HCT116 (cell line): ENCODE results near the gene SERAC1. TPM values are rescaled to one million over a fixed set of nuclear protein-coding genes. Genes with fewer than 3 reads are reported as not detected.

Experiments
- ATAC-seq: fragments of 200-7000 bp; cut with Tn5 transposase; 2 replicates; pipeline ENCODE4 v1.9.1; 2020; ENCODE audit warnings: mild to moderate bottlenecking, moderate library complexity
- BruUV-seq: library from RNA; stranded (reverse); fragments of 400-500 nt; replicated peaks from 2 replicates; lab custom pipeline; 2021; lab: Mats Ljungman, UMichigan
- CTCF ChIA-PET: fragments of 300-600 bp; sonication (Branson Sonifier 250); formaldehyde crosslinking; loops from one replicate; lab custom pipeline; 2021; ENCODE audit warnings: antibody characterized with exemption; lab: Charles Lee
- POLR2A ChIA-PET: fragments of 300-600, 350-600 bp; sonication (Branson Sonifier 250); formaldehyde crosslinking; loops from one replicate; lab custom pipeline; 2021; ENCODE audit warnings: antibody characterized with exemption; lab: Charles Lee
- RAD21 ChIA-PET, 2 experiments: fragments of 300-600 bp; sonication (Branson Sonifier 250); formaldehyde crosslinking; loops; one replicate each; lab custom pipeline; 2023; ENCODE audit warnings: low total read pairs in 2 of 2; ENCODE audit not compliant: uncharacterized antibody in 2 of 2, unreplicated experiment in 2 of 2, low non-redundant PET in 1 of 2; lab: Charles Lee
- DNase-seq: peaks from one replicate; pipeline ENCODE4 v3.0.0-alpha.2; 2010; ENCODE audit warnings: low read depth, low spot score
- H2AFZ ChIP-seq: fragments of 200-600 bp; shearing (Covaris generic), sonication (generic); 2 replicates; pipeline ENCODE4 v1.6.1; 2017; ENCODE audit warnings: low read depth, mixed run types, mixed read lengths, antibody characterized with exemption, low read length; ENCODE audit not compliant: poor library complexity, severe bottlenecking
- H3K27ac ChIP-seq: 2 replicates; pipeline ENCODE4 v1.5.1; 2012; ENCODE audit warnings: low read depth, low read length
- H3K27me3 ChIP-seq: fragments of 200-600 bp; sonication (generic); 2 replicates; pipeline ENCODE4 v1.6.1; 2016; ENCODE audit warnings: mixed run types, low read length, mixed read lengths; ENCODE audit not compliant: insufficient read depth
- H3K36me3 ChIP-seq, 2 experiments: fragments of 200-500 bp in 1 of 2; fragments of 200-600 bp in 1 of 2; sonication (Bioruptor generic) in 1 of 2; sonication (generic) in 1 of 2; 2 replicates each; pipeline versions ENCODE4 v1.5.1 to v1.6.1; 2014 to 2016; ENCODE audit warnings: low read length in 2 of 2, inconsistent platforms in 1 of 2, mixed read lengths in 1 of 2, mixed run types in 1 of 2; ENCODE audit not compliant: insufficient read depth in 2 of 2, control insufficient read depth in 1 of 2
- H3K4me1 ChIP-seq, 2 experiments: fragments of 200-600 bp in 1 of 2; sonication (generic) in 1 of 2; 2 replicates each; pipeline versions ENCODE4 v1.5.1 to v1.6.1; 2012 to 2017; ENCODE audit warnings: low read length in 2 of 2, inconsistent platforms in 1 of 2, mild to moderate bottlenecking in 1 of 2, mixed read lengths in 1 of 2, mixed run types in 1 of 2, moderate library complexity in 1 of 2; ENCODE audit not compliant: insufficient read depth in 2 of 2, control insufficient read depth in 1 of 2
- H3K4me2 ChIP-seq: fragments of 200-600 bp; sonication (generic); 2 replicates; pipeline ENCODE4 v1.6.1; 2017; ENCODE audit warnings: mixed run types, low read length, mixed read lengths
- H3K4me3 ChIP-seq, 2 experiments: fragments of 200-600 bp in 1 of 2; sonication (generic) in 1 of 2; replicated peaks in 1 of 2; 2 replicates each; pipeline ENCODE4 v1.5.1; 2011 to 2016; ENCODE audit warnings: low read length in 2 of 2, control low read depth in 1 of 2, low read depth in 1 of 2, mild to moderate bottlenecking in 1 of 2, mixed read lengths in 1 of 2, mixed run types in 1 of 2
- H3K79me2 ChIP-seq: fragments of 200-600 bp; sonication (generic); 2 replicates; pipeline ENCODE4 v1.6.1; 2017; ENCODE audit warnings: mild to moderate bottlenecking, mixed run types, low read length, moderate library complexity, mixed read lengths; ENCODE audit not compliant: insufficient read depth
- H3K9ac ChIP-seq: fragments of 200-600 bp; sonication (generic); 2 replicates; pipeline ENCODE4 v1.6.1; 2016; ENCODE audit warnings: low read length, mixed read lengths
- H3K9me2 ChIP-seq: fragments of 200-600 bp; sonication (generic), shearing (Covaris generic); 2 replicates; pipeline ENCODE4 v1.6.1; 2017; ENCODE audit warnings: mixed run types, mild to moderate bottlenecking, moderate library complexity; ENCODE audit not compliant: insufficient read depth
- H3K9me3 ChIP-seq, 2 experiments: fragments of 200-500 bp in 1 of 2; fragments of 200-600 bp in 1 of 2; sonication (Bioruptor generic) in 1 of 2; sonication (generic) in 1 of 2; 2 replicates each; pipeline ENCODE4 v1.6.1; 2014 to 2017; ENCODE audit warnings: low read length in 2 of 2, mixed read lengths in 2 of 2, inconsistent platforms in 1 of 2, low read depth in 1 of 2, mild to moderate bottlenecking in 1 of 2, mixed run types in 1 of 2, moderate library complexity in 1 of 2; ENCODE audit not compliant: control insufficient read depth in 1 of 2, insufficient read depth in 1 of 2
- H4K20me1 ChIP-seq: fragments of 200-600 bp; sonication (generic), shearing (Covaris generic); 2 replicates; pipeline ENCODE4 v1.6.1; 2017; ENCODE audit warnings: mixed run types, mild to moderate bottlenecking, moderate library complexity; ENCODE audit not compliant: insufficient read depth
- ATF3 ChIP-seq: IDR thresholded peaks from 2 replicates; pipeline ENCODE4 v1.6.1; 2012
- CBX3 ChIP-seq: IDR thresholded peaks from 2 replicates; pipeline ENCODE4 v1.6.1; 2012; ENCODE audit warnings: low read depth
- CEBPB ChIP-seq: IDR thresholded peaks from 2 replicates; pipeline ENCODE4 v1.6.1; 2012; ENCODE audit warnings: low read depth
- CTCF ChIP-seq, 3 experiments: fragments of 200-600 bp in 1 of 3; sonication (generic) in 1 of 3; IDR thresholded peaks in 2 of 3; conservative IDR thresholded peaks in 1 of 3; 2 replicates each; pipeline ENCODE4 v1.5.1; 2012 to 2017; ENCODE audit warnings: low read depth in 2 of 3, low read length in 2 of 3, antibody characterized with exemption in 1 of 3, borderline replicate concordance in 1 of 3, control low read depth in 1 of 3, mild to moderate bottlenecking in 1 of 3, mixed read lengths in 1 of 3, mixed run types in 1 of 3, moderate library complexity in 1 of 3; ENCODE audit not compliant: insufficient read depth in 1 of 3
- EGR1 ChIP-seq: IDR thresholded peaks from 2 replicates; pipeline ENCODE4 v1.6.1; 2012; ENCODE audit warnings: low read depth
- ELF1 ChIP-seq: IDR thresholded peaks from 2 replicates; pipeline ENCODE4 v1.6.1; 2012; ENCODE audit warnings: low read depth, borderline replicate concordance
- EZH2 ChIP-seq: fragments of 200-600 bp; sonication (generic); IDR thresholded peaks from 2 replicates; pipeline ENCODE4 v1.6.1; 2017; ENCODE audit warnings: antibody characterized with exemption, mixed run types
- EZH2phosphoT487 ChIP-seq: fragments of 200-600 bp; IDR thresholded peaks from 2 replicates; pipeline ENCODE4 v1.6.1; 2018; ENCODE audit warnings: antibody characterized with exemption, borderline replicate concordance
- JUND ChIP-seq: IDR thresholded peaks from 2 replicates; pipeline ENCODE4 v1.6.1; 2012
- MAX ChIP-seq: IDR thresholded peaks from 2 replicates; pipeline ENCODE4 v1.6.1; 2012
- POLR2A ChIP-seq: IDR thresholded peaks from 2 replicates; pipeline ENCODE4 v1.7.0; 2011; ENCODE audit warnings: borderline replicate concordance; ENCODE audit not compliant: insufficient read depth, insufficient read length; ENCODE audit errors: extremely low read depth
- RAD21 ChIP-seq: IDR thresholded peaks from 2 replicates; pipeline ENCODE4 v1.6.1; 2012; ENCODE audit warnings: low read depth, mild to moderate bottlenecking
- REST ChIP-seq: IDR thresholded peaks from 2 replicates; pipeline ENCODE4 v1.6.1; 2012; ENCODE audit warnings: low read depth
- SP1 ChIP-seq: IDR thresholded peaks from 2 replicates; pipeline ENCODE4 v1.6.1; 2012; ENCODE audit warnings: low read depth
- ZBTB33 ChIP-seq: IDR thresholded peaks from 2 replicates; pipeline ENCODE4 v1.6.1; 2011; ENCODE audit warnings: mild to moderate bottlenecking, low read length, moderate library complexity; ENCODE audit not compliant: insufficient replicate concordance; ENCODE audit errors: extremely low read depth
- ZFX ChIP-seq: fragments of 450-650 bp; IDR thresholded peaks from 2 replicates; pipeline ENCODE4 v1.6.1; 2017
- ZNF274 ChIP-seq: fragments of 200-500 bp; sonication (Bioruptor generic); IDR thresholded peaks from 2 replicates; pipeline ENCODE4 v1.6.1; 2014; ENCODE audit warnings: mild to moderate bottlenecking, low read depth, low read length, inconsistent platforms
- intact Hi-C: fragments of 100-400 bp; cut with micrococcal nuclease; formaldehyde crosslinking; loops from 2 replicates; pipeline ENCODE4 v1.10.0; 2022
- total RNA-seq: library from RNA; stranded (reverse); gene quantifications from one replicate; pipeline ENCODE4 v1.2.1, GENCODE V29; 2021; ENCODE audit not compliant: unreplicated experiment

Gene SERAC1
- total RNA-seq, 1 experiment from 2014 or later: 7.6 TPM

GRCh38 chr6:158092806-158093205 lies 75.3 kb downstream of the SERAC1 start:
- DNase-seq (no peak), ATAC-seq (no peak)
- Histone ChIP-seq H3K27me3 (no peaks in the 10 kb centered on the region), H3K9me3 (no peaks in the 10 kb centered on the region), H3K4me3 (no peak overlapping the region), H3K79me2 (no peaks in the 10 kb centered on the region), H3K9me2 (no peaks in the 10 kb centered on the region), H4K20me1 (no peaks in the 10 kb centered on the region), H2AFZ (no peak overlapping the region), H3K4me1 (no peaks in the 10 kb centered on the region), H3K27ac (no peak overlapping the region), H3K9ac (no peak overlapping the region), H3K36me3 (peaks cover 17 to 36% of the 10 kb centered on the region in 2 experiments), H3K4me2 (no peak overlapping the region)
- no peak for TF ChIP-seq EZH2
- TF ChIP-seq EZH2phosphoT487: no peak
- no peak for TF ChIP-seq CBX3
- no peak for TF ChIP-seq EGR1
- no peak for TF ChIP-seq ZFX
- TF ChIP-seq ELF1: no peak
- TF ChIP-seq CEBPB: no peak
- TF ChIP-seq ZNF274: no peak
- TF ChIP-seq ATF3: no peak
- TF ChIP-seq POLR2A: no peak
- TF ChIP-seq RAD21: no peak
- TF ChIP-seq JUND: no peak
- TF ChIP-seq CTCF (IDR thresholded peaks at IDR 0.05 in 2 of 3, conservative IDR thresholded peaks at IDR 0.05 in 1 of 3; ENCODE audit: borderline replicate concordance in 1 of 3, insufficient read depth in 1 of 3, low read depth in 2 of 3, low read length in 2 of 3): no peak
- TF ChIP-seq SP1: no peak
- TF ChIP-seq REST: no peak
- TF ChIP-seq MAX: no peak
- no peak for TF ChIP-seq ZBTB33
- POLR2A ChIA-PET: no interaction called here
- RAD21 ChIA-PET: no interaction called here
- intact Hi-C loops: no loop called here
- no TSS peak for BruUV-seq
- CTCF ChIA-PET: no interaction called here
